ENCODE data around the gene FAM107A.

The FAM107A gene

GRCh38 chr3:58534592-58535494 is 42.3 kb downstream of the FAM107A start:
- Histone ChIP-seq H3K4me2 (ENCODE audit: low read length) (no peak overlapping the region), H3K36me3 (ENCODE audit: control insufficient read depth, insufficient read depth, low read length) (no peaks in the 10 kb centered on the region), H3K4me1 (peaks cover 26% of the 10 kb centered on the region), H3K9ac (no peak overlapping the region), H3K27ac (no peak overlapping the region), H2AFZ (no peak overlapping the region), H3K4me3 (ENCODE audit: low read depth, low read length) (no peak overlapping the region), H3K9me3 (ENCODE audit: control insufficient read depth, low read length) (no peaks in the 10 kb centered on the region), H3K27me3 (ENCODE audit: control insufficient read depth, insufficient read depth, low read length) (no peaks in the 10 kb centered on the region), H3K79me2 (peaks cover 3% of the 10 kb centered on the region)
- TF ChIP-seq CTCF (IDR thresholded peaks at IDR 0.05), result no peak

- H3K4me2 ChIP-seq (ENCODE audit: low read length), result no peak overlapping the region
- no peaks in the 10 kb centered on the region for H3K27me3 ChIP-seq (ENCODE audit: control insufficient read depth, insufficient read depth, low read length)
- H3K27ac ChIP-seq, result no peak overlapping the region
- peaks cover 32% of the 10 kb centered on the region for H3K4me1 ChIP-seq
- no peaks in the 10 kb centered on the region for H3K9me3 ChIP-seq (ENCODE audit: control insufficient read depth, low read length)
- no peak overlapping the region for H2AFZ ChIP-seq
- no peaks in the 10 kb centered on the region for H3K36me3 ChIP-seq (ENCODE audit: control insufficient read depth, insufficient read depth, low read length)
- TF ChIP-seq CTCF (IDR thresholded peaks at IDR 0.05), result peak; percentile 95
- peaks cover 3% of the 10 kb centered on the region for H3K79me2 ChIP-seq
- no peak overlapping the region for H3K4me3 ChIP-seq (ENCODE audit: low read depth, low read length)
- no peak overlapping the region for H3K9ac ChIP-seq
Measured at GRCh38 chr3:58532794-58533220, 44.4 kb downstream of the FAM107A start.

GRCh38 chr3:58531956-58532355 is 45.2 kb downstream of the FAM107A start:
- H3K27me3 ChIP-seq (ENCODE audit: control insufficient read depth, insufficient read depth, low read length), result no peaks in the 10 kb centered on the region
- H2AFZ ChIP-seq, result no peak overlapping the region
- no peaks in the 10 kb centered on the region for H3K36me3 ChIP-seq (ENCODE audit: control insufficient read depth, insufficient read depth, low read length)
- no peak overlapping the region for H3K4me3 ChIP-seq (ENCODE audit: low read depth, low read length)
- no peak overlapping the region for H3K9ac ChIP-seq
- no peak overlapping the region for H3K27ac ChIP-seq
- H3K79me2 ChIP-seq, result peaks cover 3% of the 10 kb centered on the region
- no peak overlapping the region for H3K4me2 ChIP-seq (ENCODE audit: low read length)
- no peaks in the 10 kb centered on the region for H3K9me3 ChIP-seq (ENCODE audit: control insufficient read depth, low read length)
- peaks cover 25% of the 10 kb centered on the region for H3K4me1 ChIP-seq
- no peak for TF ChIP-seq CTCF (IDR thresholded peaks at IDR 0.05)

GRCh38 chr3:58531555-58531954 is 45.6 kb downstream of the FAM107A start:
- Histone ChIP-seq H3K4me2 (ENCODE audit: low read length) (no peak overlapping the region), H3K79me2 (peaks cover 3% of the 10 kb centered on the region), H3K9me3 (ENCODE audit: control insufficient read depth, low read length) (no peaks in the 10 kb centered on the region), H3K4me1 (peaks cover 21% of the 10 kb centered on the region), H3K9ac (no peak overlapping the region), H3K4me3 (ENCODE audit: low read depth, low read length) (no peak overlapping the region), H3K27ac (no peak overlapping the region), H3K36me3 (ENCODE audit: control insufficient read depth, insufficient read depth, low read length) (no peaks in the 10 kb centered on the region), H3K27me3 (ENCODE audit: control insufficient read depth, insufficient read depth, low read length) (no peaks in the 10 kb centered on the region), H2AFZ (no peak overlapping the region)
- no peak for TF ChIP-seq CTCF (IDR thresholded peaks at IDR 0.05)

All from parathyroid adenoma (tissue), 2 donors.